Stimulated activated CD4-positive, alpha-beta T cell treated with anti-CD3 and anti-CD28 coated beads, TNF-alpha, amount 100 ng/mL, for 4 hours (primary cell): ENCODE data around the gene ARFIP1.
"Not testable (repeated sequence)": the region's sequence is repeated elsewhere in the genome, so short reads cannot be mapped to it uniquely, and the experiment has no call there.

Experiments used
- DNase-seq, 3 experiments: peaks; one replicate each; pipeline ENCODE4 v3.0.0-alpha.2; 2020; ENCODE audit warnings: low read depth in 3 of 3

ARFIP1 gene

DNA sequence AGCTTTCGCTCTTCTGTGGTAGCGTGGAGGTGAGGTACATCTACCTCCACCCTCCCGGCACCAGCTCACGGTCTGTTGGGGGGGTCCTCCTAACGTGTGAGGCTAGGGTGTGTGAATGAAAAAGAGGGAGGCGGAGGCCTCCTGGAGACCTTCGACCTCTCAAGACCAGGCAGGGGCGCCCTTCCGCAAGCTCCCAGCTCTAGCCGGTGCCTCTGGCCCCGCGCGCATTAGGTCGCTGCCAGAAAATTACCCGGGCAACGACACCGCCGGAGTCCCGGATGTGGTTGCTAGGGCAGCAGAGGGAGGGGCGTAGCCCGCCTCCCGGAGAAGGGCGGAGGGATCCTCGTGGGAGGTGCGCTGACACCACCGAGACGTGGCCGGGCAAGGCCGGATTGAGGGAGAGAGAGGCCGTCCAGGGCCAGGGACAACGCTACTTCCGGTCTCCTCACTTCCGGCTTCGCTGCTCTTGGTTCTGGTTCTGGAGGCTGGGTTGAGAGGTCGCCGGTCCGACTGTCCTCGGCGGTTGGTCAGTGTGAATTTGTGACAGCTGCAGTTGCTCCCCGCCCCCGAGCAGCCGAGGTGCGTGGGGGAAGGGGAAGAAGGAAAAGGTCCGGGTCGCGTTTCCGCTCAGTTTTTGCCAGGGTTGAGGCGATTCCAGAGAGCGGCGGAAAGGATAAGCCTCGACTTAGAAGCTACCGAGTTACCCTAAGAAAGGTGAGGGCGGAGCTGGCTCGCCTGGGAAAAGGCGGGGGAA, at the start of gene ARFIP1, which contains the start of gene TIGD4:
TSS of gene ARFIP1 (plus strand) at position 442 of the 754 bp plus-strand sequence. CDS start 49,680 bp downstream, outside the sequence.
TSS of gene TIGD4 (minus strand) at position 218 of the 754 bp plus-strand sequence. CDS start 8,726 bp downstream, outside the sequence.
- DNase-seq, result peak; percentile 78 to 91 (median 88)

GRCh38 chr4:152731997-152732396, 47.8 kb upstream of the ARFIP1 start:
- no peak for DNase-seq

- DNase-seq, result no peak
These were observed 45.6 kb upstream of the ARFIP1 start for GRCh38 chr4:152734015-152734698.

GRCh38 chr4:152734699-152735050, 45.1 kb upstream of the ARFIP1 start:
- DNase-seq, result no peak

- no peak for DNase-seq
These were observed 44.3 kb upstream of the ARFIP1 start for GRCh38 chr4:152735396-152735859.

- no peak for DNase-seq
These were observed 43.8 kb upstream of the ARFIP1 start for GRCh38 chr4:152735906-152736305.

DNA sequence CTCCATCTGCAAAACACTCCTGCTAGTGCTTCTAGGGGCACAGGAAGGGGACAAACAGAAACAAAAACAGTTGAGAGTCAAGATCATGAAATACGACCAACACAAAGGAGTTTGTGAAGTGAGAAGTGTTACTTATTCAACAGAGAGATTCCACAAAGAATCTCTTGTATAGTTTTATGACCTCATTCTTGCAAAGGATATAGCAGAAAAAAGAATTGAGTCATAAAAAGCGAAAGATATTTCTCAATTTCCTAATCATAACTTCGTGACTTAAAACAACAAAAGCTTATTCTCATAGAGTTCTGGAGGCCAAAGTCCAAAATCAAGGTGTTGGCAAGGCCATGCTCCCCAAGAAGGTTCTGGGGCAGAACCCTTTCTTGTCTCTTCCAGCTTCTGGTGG, 40.9 kb upstream of the ARFIP1 start:
- no peak for DNase-seq

- no peak for DNase-seq
These were observed 32.3 kb upstream of the ARFIP1 start for GRCh38 chr4:152747444-152747843.

DNA sequence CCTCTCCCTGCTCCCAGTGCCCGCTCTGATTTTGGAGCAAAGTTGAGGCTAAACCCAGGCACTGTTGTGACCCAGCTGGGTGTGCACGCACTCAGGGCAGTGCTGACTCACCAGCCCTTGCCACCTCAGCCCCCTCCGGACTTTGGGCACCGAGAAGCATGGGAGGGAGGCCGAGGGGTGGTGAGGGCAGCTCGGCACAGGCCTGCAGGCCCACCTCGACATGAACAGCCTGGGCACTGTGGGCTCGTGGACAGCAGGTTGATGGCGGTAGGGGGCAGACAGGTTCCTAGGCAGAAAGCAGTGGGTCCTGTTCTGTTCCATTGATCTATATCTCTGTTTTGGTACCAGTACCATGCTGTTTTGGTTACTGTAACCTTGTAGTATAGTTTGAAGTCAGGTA, 31.1 kb upstream of the ARFIP1 start:
- no peak for DNase-seq

DNA sequence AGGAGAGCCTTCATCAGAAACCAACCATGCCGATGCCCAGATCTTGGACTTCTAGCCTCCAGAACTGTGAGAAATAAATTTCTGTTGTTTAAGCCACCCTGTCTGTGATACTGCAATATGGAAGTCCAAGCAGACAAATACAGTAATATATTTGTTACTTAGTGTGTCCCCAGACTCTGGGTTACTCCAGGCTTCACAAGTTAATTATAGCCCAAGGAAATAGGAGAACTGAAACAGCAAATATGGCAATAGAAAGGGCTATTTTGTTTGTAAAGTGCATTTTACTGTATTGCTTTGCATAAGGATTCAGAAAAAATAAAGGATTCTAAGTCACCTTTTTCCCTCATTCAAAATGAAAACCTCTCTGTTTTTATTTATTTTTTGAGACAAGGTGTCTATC, 16.0 kb upstream of the ARFIP1 start:
- DNase-seq, result no peak

DNA sequence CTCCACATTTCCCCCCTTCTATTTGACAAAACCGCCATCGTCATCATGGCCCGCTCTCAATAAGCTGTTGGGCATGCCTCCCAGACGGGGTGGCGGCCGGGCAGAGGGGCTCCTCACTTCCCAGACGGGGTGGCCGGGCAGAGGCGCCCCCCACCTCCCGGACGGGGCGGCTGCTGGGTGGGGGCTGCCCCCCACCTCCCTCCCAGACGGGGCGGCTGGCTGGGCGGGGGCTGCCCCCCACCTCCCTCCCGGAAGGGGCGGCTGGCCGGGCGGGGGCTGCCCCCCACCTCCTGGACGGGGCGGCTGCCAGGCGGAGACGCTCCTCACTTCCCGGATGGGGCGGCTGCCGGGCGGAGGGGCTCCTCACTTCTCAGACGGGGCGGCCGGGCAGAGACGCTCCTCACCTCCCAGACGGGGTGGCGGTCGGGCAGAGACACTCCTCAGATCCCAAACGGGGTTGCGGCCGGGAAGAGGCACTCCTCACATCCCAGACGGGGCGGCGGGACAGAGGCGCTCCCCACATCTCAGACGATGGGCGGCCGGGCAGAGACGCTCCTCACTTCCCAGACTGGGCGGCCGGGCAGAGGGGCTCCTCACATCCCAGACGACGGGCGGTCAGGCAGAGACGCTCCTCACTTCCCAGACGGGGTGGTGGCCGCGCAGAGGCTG, 14.6 kb upstream of the ARFIP1 start:
- not testable (repeated sequence) for DNase-seq

DNA sequence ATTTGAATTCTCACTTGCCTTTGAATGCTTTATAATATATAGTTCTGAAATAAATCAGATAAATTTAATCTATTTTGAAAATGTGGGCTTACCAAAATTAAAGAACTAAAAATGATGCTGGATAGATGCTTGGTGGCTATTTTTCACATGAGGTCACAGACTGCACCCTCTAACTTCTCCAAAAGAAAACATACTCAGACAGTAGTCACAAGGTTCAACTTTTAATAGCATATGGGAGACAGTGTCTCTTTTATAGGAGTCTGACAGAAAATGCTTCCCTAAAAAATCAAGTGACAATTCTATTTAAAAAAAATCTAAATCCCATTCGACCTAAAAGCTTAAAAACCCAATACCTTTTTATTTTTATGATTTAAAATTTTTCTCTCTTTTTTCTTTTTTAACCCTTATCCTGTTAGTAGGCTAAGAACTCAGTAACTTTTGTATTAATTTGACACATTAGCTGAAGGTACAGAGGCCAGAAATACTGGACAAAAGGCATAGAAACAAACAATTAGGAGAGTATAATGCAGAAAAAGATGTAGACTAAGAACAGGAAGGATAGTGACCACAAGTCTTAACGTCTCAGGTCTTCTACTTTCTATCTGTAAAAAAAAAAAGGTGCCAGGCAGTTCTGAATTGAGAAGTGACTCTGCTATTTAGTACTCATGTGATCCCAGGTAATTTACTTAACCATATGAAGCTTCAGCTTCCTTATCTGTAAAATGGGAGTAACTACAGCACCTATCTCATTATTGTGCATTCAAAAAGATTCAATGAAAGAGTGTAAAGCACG, 7.8 kb upstream of the ARFIP1 start:
- DNase-seq, result no peak

GRCh38 chr4:152773339-152773738, 6.4 kb upstream of the ARFIP1 start:
- no peak for DNase-seq

DNA sequence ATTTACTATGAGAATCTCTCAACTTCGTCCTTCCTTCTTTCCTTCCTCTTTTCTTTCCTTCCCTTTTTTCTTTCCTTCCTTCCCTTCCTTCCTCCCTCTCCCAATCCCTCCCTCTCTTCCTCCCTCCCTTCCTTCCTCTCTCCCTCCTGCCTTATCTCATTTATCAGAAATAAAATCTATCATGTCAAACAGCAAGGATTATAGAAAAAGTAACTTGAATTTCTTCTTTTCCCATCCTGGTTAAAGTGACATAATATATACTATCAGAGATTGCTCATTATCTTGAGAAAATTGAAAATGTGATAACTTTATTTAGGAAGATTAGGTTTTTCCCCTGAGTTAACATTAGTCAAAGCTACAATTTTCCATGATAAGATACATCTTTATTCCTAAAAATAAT, 5.8 kb upstream of the ARFIP1 start:
- DNase-seq, result no peak

- DNase-seq, result no peak
These were observed 3.4 kb upstream of the ARFIP1 start for GRCh38 chr4:152776352-152776751.

DNA sequence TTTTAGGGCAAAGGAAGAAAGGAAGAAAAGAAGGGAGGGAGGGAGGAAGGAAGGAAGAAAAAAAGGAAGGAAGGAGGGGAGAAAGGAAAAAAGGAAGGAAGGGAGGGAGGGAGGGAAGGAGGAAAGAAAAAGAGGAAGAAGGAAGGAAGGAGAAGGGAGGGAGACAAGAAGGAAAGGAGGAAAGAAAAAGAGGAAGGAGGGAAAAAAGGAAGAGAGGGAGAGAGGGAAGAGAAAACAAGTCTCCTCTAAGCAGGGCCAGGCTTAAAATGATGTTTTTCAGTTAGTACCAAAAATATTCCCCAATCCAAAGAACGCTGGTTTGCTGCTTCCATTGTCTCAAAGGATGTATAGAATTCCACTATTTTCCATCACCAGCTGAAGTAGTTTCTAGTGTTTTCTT, 2.3 kb upstream of the ARFIP1 start:
- no peak for DNase-seq

GRCh38 chr4:152778656-152779512, 870 bp upstream of the ARFIP1 start:
- DNase-seq, result peak in 1 of 3 experiments; percentile 7

GRCh38 chr4:152780267-152780778, 569 bp downstream of the ARFIP1 start:
- no peak for DNase-seq

DNA sequence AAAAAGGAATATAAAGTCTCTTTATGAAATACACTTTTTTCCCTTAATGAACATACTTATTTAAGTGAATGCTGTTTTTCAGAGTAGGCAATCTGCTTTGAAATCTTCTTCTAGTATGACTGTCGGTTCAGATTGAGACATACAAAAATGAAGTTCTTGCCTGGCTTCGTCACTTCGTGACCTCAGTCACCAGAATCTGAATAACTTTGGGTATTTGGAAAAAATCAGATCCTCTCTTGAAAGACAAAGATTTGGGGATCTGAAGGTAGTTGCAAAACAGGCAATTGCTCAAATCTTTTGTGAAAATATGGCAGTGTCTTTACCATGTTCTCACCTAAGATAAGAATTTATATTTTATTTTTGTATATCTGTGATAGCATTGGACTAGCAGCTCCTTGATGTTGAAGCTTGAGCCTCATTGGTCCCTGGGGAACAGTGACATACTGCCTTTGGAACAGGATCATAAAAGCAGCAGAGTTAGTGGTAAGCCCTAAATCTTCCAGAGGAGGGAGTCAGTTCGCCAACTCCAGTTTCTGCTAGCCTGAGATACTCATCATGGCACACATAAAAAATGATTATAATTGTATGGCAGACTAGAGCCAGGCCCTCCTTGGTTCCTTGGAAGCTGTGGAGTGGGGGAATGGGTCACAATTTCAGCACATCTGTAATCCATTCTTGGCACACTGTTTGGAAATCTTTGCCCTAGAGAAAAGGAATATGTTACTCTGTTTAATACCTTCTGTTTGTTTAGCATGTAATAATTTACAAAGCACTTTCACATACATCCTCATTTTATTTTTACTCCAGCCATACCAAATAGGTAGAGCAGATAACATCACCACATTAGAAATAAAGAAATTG, 5.0 kb downstream of the ARFIP1 start:
- DNase-seq, result no peak
